Measurements from ENCODE around the gene CLEC12A. TPM values are rescaled to one million over a fixed set of nuclear protein-coding genes. Genes with fewer than 3 reads are reported as not detected.

The CLEC12A gene
- total and polyA plus RNA-seq, 2 of the 13 experiments (the other 11 are each of a cell fraction or from before 2014, with no cell fraction given): not detected

DNA sequence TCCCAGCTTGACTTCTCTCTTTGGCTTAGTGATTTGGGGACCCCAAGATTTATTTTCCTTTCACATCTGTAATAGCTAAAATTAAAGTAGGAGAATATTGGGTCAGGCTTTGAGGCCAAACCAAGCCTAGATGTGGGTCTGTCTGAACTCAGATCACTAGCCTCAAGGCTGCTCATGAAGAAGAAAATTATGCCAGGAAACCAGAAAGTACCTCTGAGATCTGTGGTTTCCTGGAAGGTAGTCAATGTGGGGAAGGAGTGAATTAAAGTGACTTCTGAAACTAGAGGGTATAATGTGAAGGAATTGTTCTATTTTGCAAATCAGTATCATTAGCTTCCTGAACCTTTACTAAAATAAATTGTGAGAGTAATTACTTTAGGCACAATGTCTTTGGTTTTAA is 13.4 kb upstream of the CLEC12A start:
- Histone ChIP-seq H3K27me3 (ENCODE audit: control insufficient read depth in 1 of 2, insufficient read depth in 2 of 2, low read length in 2 of 2) (no peaks in the 10 kb centered on the region), H3K79me2 (ENCODE audit: insufficient read depth, low read length) (no peaks in the 10 kb centered on the region)
- no TSS peak for BruUV-seq (replicated peaks)

More for the DNA sequence above, 13.4 kb upstream of the CLEC12A start:
- Histone ChIP-seq H3K4me1 (ENCODE audit: insufficient read depth, low read length) (no peaks in the 10 kb centered on the region), H3K9me3 (ENCODE audit: low read length) (no peaks in the 10 kb centered on the region), H3K9ac (ENCODE audit: insufficient read depth, low read depth, low read length) (no peak overlapping the region), H3K4me2 (ENCODE audit: low read depth, low read length) (no peak overlapping the region), H2AFZ (ENCODE audit: low read length) (no peak overlapping the region), H3K4me3 (replicated peaks in 1 of 3; ENCODE audit: insufficient read depth in 1 of 3, low read depth in 2 of 3, low read length in 3 of 3) (no peak overlapping the region), H3K36me3 (replicated peaks in 1 of 2; ENCODE audit: control insufficient read depth in 1 of 2, insufficient read depth in 2 of 2, low read length in 2 of 2) (no peaks in the 10 kb centered on the region), H4K20me1 (ENCODE audit: insufficient read depth, low read length) (no peaks in the 10 kb centered on the region), H3K27ac (ENCODE audit: extremely low read length, insufficient read depth, low read length) (no peak overlapping the region)
- intact Hi-C loops (cut with micrococcal nuclease; ENCODE audit: unreplicated experiment) (no loop called here), in situ Hi-C loops (cut with HindIII; ENCODE audit: extremely low pct_ligation_motif_present, low pct_unique_long_range_greater_than_20kb) (no loop called here)
- no peak for TF ChIP-seq GFI1 (CRISPR knock-in tag; IDR thresholded peaks at IDR 0.05; ENCODE audit: borderline replicate concordance)
- no peak for TF ChIP-seq SRF (IDR thresholded peaks at IDR 0.05; ENCODE audit: low read depth, low read length)
- TF ChIP-seq FOXO1 (CRISPR knock-in tag; IDR thresholded peaks at IDR 0.05): no peak
- TF ChIP-seq STAG1 (CRISPR knock-in tag; IDR thresholded peaks at IDR 0.05): no peak
- TF ChIP-seq CHD4 (IDR thresholded peaks at IDR 0.05; ENCODE audit: borderline replicate concordance, low read length): no peak
- TF ChIP-seq, protein P1, sequence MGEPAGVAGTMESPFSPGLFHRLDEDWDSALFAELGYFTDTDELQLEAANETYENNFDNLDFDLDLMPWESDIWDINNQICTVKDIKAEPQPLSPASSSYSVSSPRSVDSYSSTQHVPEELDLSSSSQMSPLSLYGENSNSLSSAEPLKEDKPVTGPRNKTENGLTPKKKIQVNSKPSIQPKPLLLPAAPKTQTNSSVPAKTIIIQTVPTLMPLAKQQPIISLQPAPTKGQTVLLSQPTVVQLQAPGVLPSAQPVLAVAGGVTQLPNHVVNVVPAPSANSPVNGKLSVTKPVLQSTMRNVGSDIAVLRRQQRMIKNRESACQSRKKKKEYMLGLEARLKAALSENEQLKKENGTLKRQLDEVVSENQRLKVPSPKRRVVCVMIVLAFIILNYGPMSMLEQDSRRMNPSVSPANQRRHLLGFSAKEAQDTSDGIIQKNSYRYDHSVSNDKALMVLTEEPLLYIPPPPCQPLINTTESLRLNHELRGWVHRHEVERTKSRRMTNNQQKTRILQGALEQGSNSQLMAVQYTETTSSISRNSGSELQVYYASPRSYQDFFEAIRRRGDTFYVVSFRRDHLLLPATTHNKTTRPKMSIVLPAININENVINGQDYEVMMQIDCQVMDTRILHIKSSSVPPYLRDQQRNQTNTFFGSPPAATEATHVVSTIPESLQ (CRISPR knock-in tag; conservative IDR thresholded peaks at IDR 0.05): no peak
- no peak for TF ChIP-seq ZMYM2 (CRISPR knock-in tag; IDR thresholded peaks at IDR 0.05)
- no peak for TF ChIP-seq ZKSCAN5 (CRISPR knock-in tag; IDR thresholded peaks at IDR 0.05)
- no peak for TF ChIP-seq ZNF441 (CRISPR knock-in tag; IDR thresholded peaks at IDR 0.05; ENCODE audit: borderline replicate concordance)
- TF ChIP-seq, protein P2, sequence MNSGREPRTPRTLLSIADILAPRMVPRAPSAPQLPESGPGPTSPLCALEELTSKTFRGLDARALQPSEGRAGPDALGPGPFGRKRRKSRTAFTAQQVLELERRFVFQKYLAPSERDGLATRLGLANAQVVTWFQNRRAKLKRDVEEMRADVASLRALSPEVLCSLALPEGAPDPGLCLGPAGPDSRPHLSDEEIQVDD (CRISPR knock-in tag; IDR thresholded peaks at IDR 0.05; ENCODE audit: borderline replicate concordance): no peak
- TF ChIP-seq KDM5B (CRISPR knock-in tag; IDR thresholded peaks at IDR 0.05; ENCODE audit: borderline replicate concordance): no peak
- TF ChIP-seq ZNF556 (CRISPR knock-in tag; IDR thresholded peaks at IDR 0.05; ENCODE audit: borderline replicate concordance): no peak
- no peak for TF ChIP-seq SNRNP70 (IDR thresholded peaks at IDR 0.05; ENCODE audit: low read depth, low read length)
- no peak for TF ChIP-seq MBNL3 (CRISPR knock-in tag; conservative IDR thresholded peaks at IDR 0.05)
- no peak for TF ChIP-seq NCOR1 (IDR thresholded peaks at IDR 0.05; ENCODE audit: borderline replicate concordance, low read length)
- no peak for TF ChIP-seq SMAD9 (CRISPR knock-in tag; IDR thresholded peaks at IDR 0.05)
- TF ChIP-seq JDP2 (CRISPR knock-in tag; IDR thresholded peaks at IDR 0.05; ENCODE audit: borderline replicate concordance): no peak
- TF ChIP-seq ARID2 (CRISPR knock-in tag; IDR thresholded peaks at IDR 0.05; ENCODE audit: borderline replicate concordance): no peak
- TF ChIP-seq, protein P3, sequence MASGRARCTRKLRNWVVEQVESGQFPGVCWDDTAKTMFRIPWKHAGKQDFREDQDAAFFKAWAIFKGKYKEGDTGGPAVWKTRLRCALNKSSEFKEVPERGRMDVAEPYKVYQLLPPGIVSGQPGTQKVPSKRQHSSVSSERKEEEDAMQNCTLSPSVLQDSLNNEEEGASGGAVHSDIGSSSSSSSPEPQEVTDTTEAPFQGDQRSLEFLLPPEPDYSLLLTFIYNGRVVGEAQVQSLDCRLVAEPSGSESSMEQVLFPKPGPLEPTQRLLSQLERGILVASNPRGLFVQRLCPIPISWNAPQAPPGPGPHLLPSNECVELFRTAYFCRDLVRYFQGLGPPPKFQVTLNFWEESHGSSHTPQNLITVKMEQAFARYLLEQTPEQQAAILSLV (CRISPR knock-in tag; IDR thresholded peaks at IDR 0.05; ENCODE audit: borderline replicate concordance): no peak
- TF ChIP-seq, protein P4, sequence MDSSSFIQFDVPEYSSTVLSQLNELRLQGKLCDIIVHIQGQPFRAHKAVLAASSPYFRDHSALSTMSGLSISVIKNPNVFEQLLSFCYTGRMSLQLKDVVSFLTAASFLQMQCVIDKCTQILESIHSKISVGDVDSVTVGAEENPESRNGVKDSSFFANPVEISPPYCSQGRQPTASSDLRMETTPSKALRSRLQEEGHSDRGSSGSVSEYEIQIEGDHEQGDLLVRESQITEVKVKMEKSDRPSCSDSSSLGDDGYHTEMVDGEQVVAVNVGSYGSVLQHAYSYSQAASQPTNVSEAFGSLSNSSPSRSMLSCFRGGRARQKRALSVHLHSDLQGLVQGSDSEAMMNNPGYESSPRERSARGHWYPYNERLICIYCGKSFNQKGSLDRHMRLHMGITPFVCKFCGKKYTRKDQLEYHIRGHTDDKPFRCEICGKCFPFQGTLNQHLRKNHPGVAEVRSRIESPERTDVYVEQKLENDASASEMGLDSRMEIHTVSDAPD (CRISPR knock-in tag; IDR thresholded peaks at IDR 0.05): no peak
- ChIA-PET POLR2A (no interaction called here), CTCF (ENCODE audit: low intra/inter-chr PET ratio, low total read pairs) (no interaction called here)
- ATAC-seq: no peak
- FAIRE-seq: no peak
- no peak for DNase-seq (ENCODE audit: low spot score)

Measured in HepG2 (cell line).